ENCODE results near the gene UNC93A.
"Not testable (repeated sequence)": the region's sequence is repeated elsewhere in the genome, so short reads cannot be mapped to it uniquely, and the experiment has no call there.

Gene UNC93A

GRCh38 chr6:167290786-167291622 is at the start of gene UNC93A:
UNC93A (plus strand) TSS chr6:167291315; CDS start chr6:167291490, 175 bp downstream.
- DNase-seq (ENCODE audit: low read depth), result no peak

- DNase-seq (ENCODE audit: low read depth), result not testable (repeated sequence)
These were observed 49.6 kb upstream of the UNC93A start for GRCh38 chr6:167241321-167242134.

GRCh38 chr6:167242135-167242506 is 49.0 kb upstream of the UNC93A start:
- DNase-seq (ENCODE audit: low read depth), result not testable (repeated sequence)

- DNase-seq (ENCODE audit: low read depth), result not testable (repeated sequence)
These were observed 48.5 kb upstream of the UNC93A start for GRCh38 chr6:167242511-167243051.

- no peak for DNase-seq (ENCODE audit: low read depth)
These were observed 46.8 kb upstream of the UNC93A start for GRCh38 chr6:167244064-167244960.

- no peak for DNase-seq (ENCODE audit: low read depth)
These were observed 46.1 kb upstream of the UNC93A start for GRCh38 chr6:167244991-167245390.

- no peak for DNase-seq (ENCODE audit: low read depth)
These were observed 45.5 kb upstream of the UNC93A start for GRCh38 chr6:167245591-167245990.

- no peak for DNase-seq (ENCODE audit: low read depth)
These were observed 43.1 kb upstream of the UNC93A start for GRCh38 chr6:167247814-167248595.

GRCh38 chr6:167248878-167249455 is 42.1 kb upstream of the UNC93A start:
- DNase-seq (ENCODE audit: low read depth), result not testable (repeated sequence)

GRCh38 chr6:167252271-167252670 is 38.8 kb upstream of the UNC93A start:
- no peak for DNase-seq (ENCODE audit: low read depth)

- DNase-seq (ENCODE audit: low read depth), result no peak
These were observed 35.1 kb upstream of the UNC93A start for GRCh38 chr6:167255918-167256553.

GRCh38 chr6:167258646-167259045 is 32.5 kb upstream of the UNC93A start:
- no peak for DNase-seq (ENCODE audit: low read depth)

GRCh38 chr6:167266057-167266829 is 24.9 kb upstream of the UNC93A start:
- DNase-seq (ENCODE audit: low read depth), result not testable (repeated sequence)

- no peak for DNase-seq (ENCODE audit: low read depth)
These were observed 24.1 kb upstream of the UNC93A start for GRCh38 chr6:167266830-167267555.

GRCh38 chr6:167267556-167267898 is 23.6 kb upstream of the UNC93A start:
- DNase-seq (ENCODE audit: low read depth), result not testable (repeated sequence)

- DNase-seq (ENCODE audit: low read depth), result no peak
These were observed 23.2 kb upstream of the UNC93A start for GRCh38 chr6:167267921-167268401.

- DNase-seq (ENCODE audit: low read depth), result no peak
These were observed 22.3 kb upstream of the UNC93A start for GRCh38 chr6:167268683-167269280.

All from stromal cell of bone marrow (primary cell).